NCI-H2171 treated with DMSO at 0.1 percent for 48 hours (cell line): ENCODE results near the gene MOV10.

Source experiments
- DNase-seq: peaks from one replicate; lab custom pipeline; 2025; lab: John Stamatoyannopoulos, UW

The MOV10 gene

GRCh38 chr1:112735752-112736151, 61.3 kb downstream of the MOV10 start:
- DNase-seq = no peak

DNA sequence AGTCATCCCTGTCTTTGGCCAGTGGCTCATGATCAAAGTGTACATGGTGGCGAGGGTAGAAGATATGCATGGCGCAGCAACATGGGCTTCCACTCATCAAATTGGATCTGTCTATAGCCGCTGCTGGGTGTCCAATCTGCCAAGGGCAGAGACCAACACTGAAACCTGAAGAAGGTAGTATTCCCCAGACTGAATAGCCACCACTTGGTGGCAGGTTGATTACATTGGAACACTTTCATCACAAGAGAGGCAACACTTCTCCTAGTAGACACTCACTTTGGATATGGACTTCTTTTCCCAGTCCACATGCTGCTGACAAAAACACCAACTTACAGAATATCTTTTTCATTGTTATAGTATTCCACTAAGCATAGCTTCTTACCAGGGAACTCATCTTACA, 63.1 kb downstream of the MOV10 start:
- no peak for DNase-seq

DNA sequence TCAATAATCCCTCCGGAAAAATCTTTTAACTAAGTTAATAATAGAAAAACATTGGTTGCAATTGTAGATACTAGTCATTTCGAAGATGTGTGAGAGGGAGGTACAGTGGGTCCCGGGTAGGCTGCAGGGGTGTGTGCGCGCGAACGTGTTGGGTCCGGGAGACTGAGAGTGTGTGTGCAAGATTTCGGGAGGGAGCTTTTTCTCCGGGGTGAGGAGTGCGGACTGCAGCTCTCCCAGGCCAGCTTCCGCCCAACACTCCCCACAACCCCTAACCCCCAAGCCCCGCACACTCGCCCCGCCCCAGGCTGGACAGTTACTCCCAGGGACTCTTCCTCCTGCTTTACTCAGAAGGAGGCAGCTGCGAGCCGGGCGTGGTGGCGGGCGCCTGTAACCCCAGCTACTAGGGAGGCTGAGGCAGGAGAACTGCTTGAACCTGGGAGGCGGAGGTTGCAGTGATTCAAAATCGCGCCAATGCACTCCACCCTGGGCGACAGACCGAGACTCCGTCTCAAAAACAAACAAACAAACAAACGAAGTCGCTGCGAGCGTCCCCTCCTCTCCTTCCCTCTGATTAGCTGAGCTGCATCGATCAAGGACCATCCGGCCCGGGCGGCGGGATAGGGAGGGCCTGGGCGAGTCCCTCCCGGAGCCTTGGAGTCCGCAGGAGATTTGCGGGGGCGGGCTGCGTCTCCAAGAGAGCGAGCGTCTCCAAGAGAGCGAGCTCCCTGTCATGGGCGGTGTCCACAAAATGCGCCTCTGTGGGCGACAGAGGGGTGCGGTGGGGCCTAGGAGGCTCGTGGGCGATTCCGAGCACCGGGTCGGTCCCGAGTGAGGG, 68.9 kb downstream of the MOV10 start:
- DNase-seq = no peak

GRCh38 chr1:112744009-112744578, 69.6 kb downstream of the MOV10 start:
- DNase-seq = no peak

DNA sequence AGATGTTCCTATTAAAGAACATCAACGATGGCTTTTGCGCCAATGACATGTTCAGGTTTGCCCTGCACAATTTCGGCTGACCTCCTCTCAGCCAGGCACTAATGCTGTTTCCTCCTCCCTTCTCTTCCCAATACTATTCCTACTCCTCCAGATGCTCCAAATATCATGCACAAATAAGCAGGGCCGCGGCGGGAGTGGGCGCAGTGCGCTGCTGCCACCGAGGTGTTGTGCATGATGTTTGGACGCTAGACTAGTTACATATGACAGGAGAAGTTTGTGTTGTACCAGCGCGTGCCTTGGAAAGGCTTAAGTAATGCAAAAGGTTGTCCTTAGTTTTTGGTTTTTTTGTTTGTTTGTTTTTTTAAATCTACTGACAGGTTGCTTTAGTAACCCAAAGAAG, 73.9 kb downstream of the MOV10 start:
- DNase-seq = no peak
